ENCODE results near the gene MRPL24. TPM values are rescaled to one million over a fixed set of nuclear protein-coding genes. Genes with fewer than 3 reads are reported as not detected.

The MRPL24 gene
- polyA plus RNA-seq, 2 of the 4 experiments (the other 2 are of a cell fraction), result 170 to 198 TPM

- no peak for TF ChIP-seq CHD2 (IDR thresholded peaks at IDR 0.05; ENCODE audit: low read length, partially characterized antibody)
- TF ChIP-seq ZC3H11A (IDR thresholded peaks at IDR 0.05), result no peak
- TF ChIP-seq NPAS2 (CRISPR knock-in tag; IDR thresholded peaks at IDR 0.05; ENCODE audit: borderline replicate concordance), result no peak
Measured at GRCh38 chr1:156776942-156777341, 36.1 kb upstream of the MRPL24 start (continued).

DNA sequence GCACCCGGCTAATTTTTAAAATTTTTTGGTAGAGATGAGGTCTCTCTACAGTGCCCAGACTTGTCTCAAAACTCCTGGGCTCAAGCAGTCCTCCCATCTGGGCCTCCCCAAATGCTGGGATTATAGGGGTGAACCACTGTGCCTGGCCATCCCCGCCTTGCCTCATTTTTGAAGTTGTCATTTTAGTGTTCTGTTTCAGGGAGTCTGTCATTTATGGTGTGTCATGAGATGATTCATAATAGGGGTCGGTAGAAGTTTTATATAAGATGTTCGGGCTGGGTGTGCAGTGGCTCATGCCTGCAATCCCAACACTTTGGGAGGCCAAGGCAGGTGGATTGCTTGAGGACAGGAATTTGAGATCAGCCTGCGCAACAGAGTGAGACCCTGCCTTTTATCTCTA, 34.9 kb upstream of the MRPL24 start:
- Histone ChIP-seq H3K4me2 (no peak overlapping the region), H3K9me3 (no peaks in the 10 kb centered on the region), H3K4me3 (no peak overlapping the region), H3K27ac (no peak overlapping the region), H3K4me1 (peaks cover 4% of the 10 kb centered on the region; the same call in 2 of the 3 replicates)
- TF ChIP-seq EHF (CRISPR knock-in tag; IDR thresholded peaks at IDR 0.05), result no peak
- TF ChIP-seq ZC3H11A (IDR thresholded peaks at IDR 0.05), result no peak
- TF ChIP-seq, protein P1, sequence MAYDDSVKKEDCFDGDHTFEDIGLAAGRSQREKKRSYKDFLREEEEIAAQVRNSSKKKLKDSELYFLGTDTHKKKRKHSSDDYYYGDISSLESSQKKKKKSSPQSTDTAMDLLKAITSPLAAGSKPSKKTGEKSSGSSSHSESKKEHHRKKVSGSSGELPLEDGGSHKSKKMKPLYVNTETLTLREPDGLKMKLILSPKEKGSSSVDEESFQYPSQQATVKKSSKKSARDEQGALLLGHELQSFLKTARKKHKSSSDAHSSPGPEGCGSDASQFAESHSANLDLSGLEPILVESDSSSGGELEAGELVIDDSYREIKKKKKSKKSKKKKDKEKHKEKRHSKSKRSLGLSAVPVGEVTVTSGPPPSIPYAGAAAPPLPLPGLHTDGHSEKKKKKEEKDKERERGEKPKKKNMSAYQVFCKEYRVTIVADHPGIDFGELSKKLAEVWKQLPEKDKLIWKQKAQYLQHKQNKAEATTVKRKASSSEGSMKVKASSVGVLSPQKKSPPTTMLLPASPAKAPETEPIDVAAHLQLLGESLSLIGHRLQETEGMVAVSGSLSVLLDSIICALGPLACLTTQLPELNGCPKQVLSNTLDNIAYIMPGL (CRISPR knock-in tag; IDR thresholded peaks at IDR 0.05; ENCODE audit: borderline replicate concordance), result no peak
- no peak for TF ChIP-seq E2F6 (IDR thresholded peaks at IDR 0.05; ENCODE audit: borderline replicate concordance, low read depth)
- TF ChIP-seq CEBPB (IDR thresholded peaks at IDR 0.05), result no peak
- TF ChIP-seq CHD4 (IDR thresholded peaks at IDR 0.05; ENCODE audit: borderline replicate concordance), result no peak
- no peak for TF ChIP-seq POLR2A (IDR thresholded peaks at IDR 0.05; ENCODE audit: low read length)
- no peak for TF ChIP-seq HEYL (CRISPR knock-in tag; IDR thresholded peaks at IDR 0.05)
- no peak for TF ChIP-seq JUN (IDR thresholded peaks at IDR 0.05)
- no peak for TF ChIP-seq SMC3 (IDR thresholded peaks at IDR 0.05)
- TF ChIP-seq HOXB13 (CRISPR knock-in tag; IDR thresholded peaks at IDR 0.05; ENCODE audit: low read depth), result no peak
- no peak for TF ChIP-seq RAD21 (conservative IDR thresholded peaks at IDR 0.05 in 1 of 2, IDR thresholded peaks at IDR 0.05 in 1 of 2)
- no peak for TF ChIP-seq NFE2L2 (conservative IDR thresholded peaks at IDR 0.05; ENCODE audit: low read length)
- no peak for TF ChIP-seq MYC (IDR thresholded peaks at IDR 0.05; ENCODE audit: borderline replicate concordance, low read length)
- no peak for TF ChIP-seq BHLHE40 (IDR thresholded peaks at IDR 0.05; ENCODE audit: low read depth, low read length)
- no peak for TF ChIP-seq RFX5 (IDR thresholded peaks at IDR 0.05)
- TF ChIP-seq ZSCAN20 (CRISPR knock-in tag; IDR thresholded peaks at IDR 0.05), result no peak
- DNase-seq (ENCODE audit: low read depth in 1 of 2, low spot score in 1 of 2) (no peak), FAIRE-seq (no peak), ATAC-seq (no peak)
- ChIA-PET POLR2A (interaction anchor here (1.1 to 1.2 kb wide), 2 partner anchors 38 to 48 kb away, joined by 3 to 5 read pairs; partner anchors contain the start of gene METTL25B), CTCF (interaction anchor here (1.3 kb wide), 1 partner anchor 50 kb away, joined by 3 read pairs; no protein-coding TSS in a partner anchor)
- WGBS (ENCODE audit: missing lambda C conversion rate), result 77% methylated on average over 5 of the region's 5 CpGs

DNA sequence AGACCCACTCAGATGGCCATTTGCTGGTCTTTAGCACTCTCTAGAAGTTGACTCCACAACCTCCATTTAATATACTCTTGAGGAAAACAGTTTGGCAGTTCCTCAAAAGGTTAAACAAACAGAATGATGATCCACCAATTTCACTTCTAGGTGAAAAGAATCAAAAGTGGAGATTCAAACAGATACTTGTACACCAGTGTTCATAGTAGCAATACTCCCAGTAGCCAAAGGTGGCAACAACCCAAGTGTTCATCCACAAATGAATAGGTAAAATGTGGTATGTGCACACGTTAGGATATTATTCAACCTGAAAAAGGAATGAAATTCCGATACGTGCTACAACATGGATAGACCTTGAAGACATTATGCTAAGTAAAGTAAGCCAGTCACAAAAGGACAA, 32.7 kb upstream of the MRPL24 start:
- WGBS (ENCODE audit: missing lambda C conversion rate), result 91% methylated on average over 3 of the region's 3 CpGs
- CTCF ChIA-PET, result interaction anchor here (0.8 to 13.3 kb wide), 10 partner anchors 23 to 154 kb away, joined by 3 to 130 read pairs (median 6); partner anchors contain the start of genes ISG20L2 and METTL25B
- DNase-seq (ENCODE audit: low read depth in 1 of 2, low spot score in 1 of 2) (peak in 1 of 2 experiments; percentile 21), ATAC-seq (peak; percentile 72 to 86), FAIRE-seq (no peak)
- Histone ChIP-seq H3K4me3 (no peak overlapping the region), H3K4me2 (no peak overlapping the region), H3K27ac (no peak overlapping the region), H3K4me1 (peaks cover 17% of the 10 kb centered on the region), H3K9me3 (no peaks in the 10 kb centered on the region)
- TF ChIP-seq E2F6 (IDR thresholded peaks at IDR 0.05; ENCODE audit: borderline replicate concordance, low read depth), result no peak
- no peak for TF ChIP-seq KDM5A (IDR thresholded peaks at IDR 0.05)
- no peak for TF ChIP-seq EHF (CRISPR knock-in tag; IDR thresholded peaks at IDR 0.05)
- no peak for TF ChIP-seq ATOH8 (CRISPR knock-in tag; IDR thresholded peaks at IDR 0.05; ENCODE audit: low read depth)
- TF ChIP-seq TP53 (CRISPR knock-in tag; IDR thresholded peaks at IDR 0.05), result no peak
- no peak for TF ChIP-seq MYC (IDR thresholded peaks at IDR 0.05; ENCODE audit: borderline replicate concordance, low read length)
- no peak for TF ChIP-seq HOXB13 (CRISPR knock-in tag; IDR thresholded peaks at IDR 0.05; ENCODE audit: low read depth)
- TF ChIP-seq CHD4 (IDR thresholded peaks at IDR 0.05; ENCODE audit: borderline replicate concordance), result no peak
- TF ChIP-seq GATA3 (IDR thresholded peaks at IDR 0.05; ENCODE audit: borderline replicate concordance), result no peak
- no peak for TF ChIP-seq HOXB5 (CRISPR knock-in tag; IDR thresholded peaks at IDR 0.05)
- no peak for TF ChIP-seq ZSCAN20 (CRISPR knock-in tag; IDR thresholded peaks at IDR 0.05)
- TF ChIP-seq MAX (IDR thresholded peaks at IDR 0.05), result no peak
- TF ChIP-seq, protein P2, sequence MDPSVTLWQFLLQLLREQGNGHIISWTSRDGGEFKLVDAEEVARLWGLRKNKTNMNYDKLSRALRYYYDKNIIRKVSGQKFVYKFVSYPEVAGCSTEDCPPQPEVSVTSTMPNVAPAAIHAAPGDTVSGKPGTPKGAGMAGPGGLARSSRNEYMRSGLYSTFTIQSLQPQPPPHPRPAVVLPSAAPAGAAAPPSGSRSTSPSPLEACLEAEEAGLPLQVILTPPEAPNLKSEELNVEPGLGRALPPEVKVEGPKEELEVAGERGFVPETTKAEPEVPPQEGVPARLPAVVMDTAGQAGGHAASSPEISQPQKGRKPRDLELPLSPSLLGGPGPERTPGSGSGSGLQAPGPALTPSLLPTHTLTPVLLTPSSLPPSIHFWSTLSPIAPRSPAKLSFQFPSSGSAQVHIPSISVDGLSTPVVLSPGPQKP (IDR thresholded peaks at IDR 0.05; ENCODE audit: low read depth, low read length), result no peak
- TF ChIP-seq USF2 (IDR thresholded peaks at IDR 0.05), result no peak
- TF ChIP-seq POLR2AphosphoS2 (conservative IDR thresholded peaks at IDR 0.05; ENCODE audit: low read length), result no peak
- TF ChIP-seq FOSL2 (IDR thresholded peaks at IDR 0.05), result no peak
- TF ChIP-seq FOSL2 (CRISPR knock-in tag; IDR thresholded peaks at IDR 0.05), result no peak
- POLR2A ChIA-PET, result no interaction called here

Measured in A549 (cell line).